ENCODE results near the gene NT5DC3.

The NT5DC3 gene

GRCh38 chr12:103833095-103833775 lies 7.8 kb downstream of the NT5DC3 start:
- no peak for DNase-seq (ENCODE audit: low read depth, low spot score)

GRCh38 chr12:103832048-103832997 lies 8.7 kb downstream of the NT5DC3 start:
- no peak for DNase-seq (ENCODE audit: low read depth, low spot score)

GRCh38 chr12:103830730-103831320 lies 10.2 kb downstream of the NT5DC3 start:
- no peak for DNase-seq (ENCODE audit: low read depth, low spot score)

GRCh38 chr12:103830025-103830725 lies 10.9 kb downstream of the NT5DC3 start:
- DNase-seq (ENCODE audit: low read depth, low spot score) = no peak

DNA sequence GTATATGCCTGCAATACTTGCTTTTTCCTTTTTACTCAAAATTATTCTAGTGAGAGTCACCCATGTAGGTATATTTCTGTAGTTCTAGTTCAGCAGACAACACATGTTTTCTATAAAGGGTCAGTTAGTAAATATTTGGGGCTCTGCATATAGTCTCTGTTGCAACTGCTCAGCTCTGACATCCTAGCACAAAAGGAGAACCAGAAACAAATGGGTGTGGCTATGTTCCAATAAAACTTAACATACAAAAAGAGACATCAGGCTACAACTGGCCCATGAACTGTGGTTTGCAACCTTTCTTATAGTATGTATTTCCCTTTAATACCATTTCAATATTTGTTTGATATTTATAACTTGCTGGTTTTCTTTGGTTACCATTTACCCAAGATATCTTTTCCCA lies 11.9 kb downstream of the NT5DC3 start:
- DNase-seq (ENCODE audit: low read depth, low spot score) = no peak

DNA sequence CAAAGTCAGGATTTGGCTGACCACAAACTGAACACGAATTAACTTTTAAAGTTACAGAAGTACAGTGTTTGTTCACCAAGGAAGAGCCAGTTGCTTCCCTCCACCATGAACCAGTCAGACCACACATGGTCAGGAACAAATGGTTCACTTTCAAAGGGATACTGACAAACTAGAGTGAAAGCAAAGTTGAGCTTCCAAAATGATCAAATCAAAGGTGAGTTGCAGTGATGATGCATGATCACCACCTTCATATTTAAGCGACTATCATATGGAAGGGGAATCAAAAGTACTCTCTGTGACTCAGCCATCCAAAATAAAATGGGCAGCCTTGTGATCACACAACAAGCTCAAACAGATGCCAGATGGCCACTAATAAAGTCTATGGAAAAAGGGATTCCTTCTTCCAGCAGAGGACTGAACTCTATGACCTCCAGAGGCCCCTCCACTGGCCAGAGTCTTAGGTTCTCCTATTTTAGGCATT lies 13.1 kb downstream of the NT5DC3 start:
- DNase-seq (ENCODE audit: low read depth, low spot score) = no peak

DNA sequence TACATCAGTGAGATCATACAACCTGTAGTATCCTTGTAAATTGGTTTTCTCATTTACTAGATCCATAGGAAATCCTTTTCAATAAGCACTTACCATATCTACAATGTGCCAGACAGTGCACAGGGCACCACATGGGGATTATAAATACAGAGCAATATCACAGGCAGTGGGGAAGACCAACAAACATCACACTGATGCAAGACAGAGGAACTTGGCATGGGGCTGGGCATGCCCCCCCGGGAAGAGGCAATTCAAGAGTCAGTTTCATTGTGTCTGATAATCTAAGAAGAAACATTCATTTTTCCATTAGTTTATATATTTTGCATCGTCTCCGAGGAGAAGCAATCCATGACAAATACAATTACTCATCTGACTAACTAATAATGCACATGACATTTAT lies 16.2 kb downstream of the NT5DC3 start:
- no peak for DNase-seq (ENCODE audit: low read depth, low spot score)

- DNase-seq (ENCODE audit: low read depth, low spot score) = no peak
These were observed 16.7 kb downstream of the NT5DC3 start for GRCh38 chr12:103824290-103824689.

DNA sequence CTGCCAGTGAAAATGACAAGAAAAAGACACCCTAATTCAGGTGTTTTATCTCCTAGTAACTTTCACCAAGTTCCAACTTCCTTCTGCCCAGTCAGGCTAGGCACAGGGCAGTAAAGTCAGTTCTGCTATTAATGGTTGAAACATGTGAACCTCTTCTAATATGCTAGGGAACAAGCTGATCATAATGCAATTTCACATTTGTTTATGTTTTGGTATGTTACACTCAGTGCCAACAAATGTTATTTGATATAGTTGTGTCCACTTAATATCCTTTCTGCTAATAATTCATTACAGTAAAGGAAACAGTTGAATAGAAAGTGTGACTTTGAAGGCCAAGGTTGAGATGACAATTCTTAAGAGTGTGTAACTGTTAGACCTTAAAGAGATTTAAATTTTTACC lies 17.2 kb downstream of the NT5DC3 start:
- DNase-seq (ENCODE audit: low read depth, low spot score) = no peak

GRCh38 chr12:103821773-103822172 lies 19.3 kb downstream of the NT5DC3 start:
- no peak for DNase-seq (ENCODE audit: low read depth, low spot score)

- no peak for DNase-seq (ENCODE audit: low read depth, low spot score)
These were observed 20.0 kb downstream of the NT5DC3 start for GRCh38 chr12:103820881-103821489.

GRCh38 chr12:103820361-103820760 lies 20.7 kb downstream of the NT5DC3 start:
- DNase-seq (ENCODE audit: low read depth, low spot score) = no peak

DNA sequence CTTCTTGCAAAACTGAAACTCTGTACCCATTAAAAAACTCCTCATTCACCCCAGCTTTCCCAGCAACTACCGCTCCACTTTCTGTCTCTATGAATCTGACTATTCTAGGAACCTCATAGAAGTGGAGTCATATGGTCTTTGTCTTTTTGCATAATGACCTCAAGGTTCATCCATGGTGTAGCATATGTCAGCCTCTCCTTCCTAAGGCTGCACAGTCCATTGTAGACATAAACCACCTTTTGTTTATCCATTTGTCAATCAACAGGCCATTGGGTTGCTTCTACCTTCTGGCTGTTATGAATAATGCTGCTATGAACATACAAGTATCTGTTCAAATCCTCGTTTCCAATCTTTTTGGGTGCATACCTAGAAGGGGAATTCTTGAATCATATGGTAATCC lies 21.1 kb downstream of the NT5DC3 start:
- no peak for DNase-seq (ENCODE audit: low read depth, low spot score)

GRCh38 chr12:103819312-103819711 lies 21.7 kb downstream of the NT5DC3 start:
- no peak for DNase-seq (ENCODE audit: low read depth, low spot score)

DNA sequence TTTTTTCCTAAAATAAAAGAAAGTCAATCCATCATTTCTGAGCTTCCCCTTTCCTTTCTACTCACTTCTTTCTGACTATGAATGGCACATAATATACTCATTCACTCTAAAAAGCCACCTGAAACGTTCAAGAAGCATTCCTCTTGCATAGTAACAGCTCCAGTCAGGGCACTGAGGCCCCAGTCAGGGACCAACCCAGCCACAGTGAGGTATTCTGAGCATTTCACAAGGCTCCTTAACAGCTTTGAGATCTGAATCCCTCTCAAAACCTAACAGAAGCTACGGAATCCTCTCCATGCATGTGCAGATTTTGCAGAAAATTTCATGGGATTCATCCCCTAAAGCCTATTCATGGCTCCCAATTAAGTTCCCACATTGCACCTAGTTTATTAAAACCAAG lies 23.2 kb downstream of the NT5DC3 start:
- no peak for DNase-seq (ENCODE audit: low read depth, low spot score)

DNA sequence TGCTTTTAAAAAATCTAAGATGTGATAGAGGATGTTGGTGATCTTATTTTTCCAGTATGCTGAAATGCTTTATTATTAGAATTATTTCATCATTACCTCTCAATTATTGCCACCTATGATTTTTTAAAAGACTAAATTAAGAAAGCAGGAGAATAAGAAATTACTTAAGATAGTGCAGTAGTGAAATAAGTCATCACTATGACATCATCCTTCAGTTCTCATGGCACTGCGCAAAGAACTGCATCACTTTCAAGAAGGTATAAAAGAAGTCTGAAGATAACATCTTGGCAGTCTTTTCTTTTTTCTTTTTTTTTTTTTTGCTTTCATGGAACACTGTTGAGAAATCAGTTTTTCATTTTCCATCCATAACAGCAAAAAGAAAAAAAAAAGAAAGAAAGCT lies 24.4 kb downstream of the NT5DC3 start:
- DNase-seq (ENCODE audit: low read depth, low spot score) = no peak

DNA sequence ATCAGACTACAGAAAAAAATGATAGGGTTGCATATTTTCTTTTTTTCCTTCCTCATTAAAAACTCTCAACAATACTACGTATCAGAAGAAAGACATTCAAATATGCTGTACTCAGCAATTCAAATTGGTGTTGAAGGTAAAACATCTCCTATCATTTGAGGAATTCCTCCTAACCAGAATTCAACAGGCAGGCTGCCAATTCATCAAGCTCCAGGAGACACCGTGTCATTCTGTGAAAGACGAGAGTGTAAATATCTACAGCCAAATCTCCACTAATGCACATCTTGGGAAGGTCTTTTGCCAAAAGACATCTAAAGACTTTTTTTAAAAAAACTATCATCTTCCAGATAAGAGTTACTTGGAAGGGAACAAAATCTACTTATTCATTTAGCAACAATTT lies 26.6 kb downstream of the NT5DC3 start:
- DNase-seq (ENCODE audit: low read depth, low spot score) = no peak

GRCh38 chr12:103813949-103814348 lies 27.1 kb downstream of the NT5DC3 start:
- no peak for DNase-seq (ENCODE audit: low read depth, low spot score)

DNA sequence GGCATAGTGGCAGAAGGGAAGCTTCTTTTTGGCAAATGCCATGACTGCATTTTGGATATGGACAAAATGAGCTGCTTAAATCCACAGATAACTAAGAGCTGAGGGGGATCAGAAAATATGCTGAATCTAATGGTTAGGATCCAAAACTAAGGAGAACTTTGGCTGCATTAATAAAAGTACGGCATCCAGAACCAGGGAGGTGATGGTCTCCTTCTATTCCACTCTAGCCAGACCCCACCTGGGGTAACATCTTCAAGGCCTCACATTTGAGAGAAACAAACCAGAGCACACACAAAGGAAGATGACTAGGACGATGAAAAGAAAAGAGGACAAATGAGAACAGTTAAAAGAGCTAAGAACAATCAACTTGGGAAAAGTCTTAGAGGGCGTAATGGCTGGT lies 27.6 kb downstream of the NT5DC3 start:
- DNase-seq (ENCODE audit: low read depth, low spot score) = no peak

GRCh38 chr12:103812789-103813188 lies 28.2 kb downstream of the NT5DC3 start:
- DNase-seq (ENCODE audit: low read depth, low spot score) = no peak

DNA sequence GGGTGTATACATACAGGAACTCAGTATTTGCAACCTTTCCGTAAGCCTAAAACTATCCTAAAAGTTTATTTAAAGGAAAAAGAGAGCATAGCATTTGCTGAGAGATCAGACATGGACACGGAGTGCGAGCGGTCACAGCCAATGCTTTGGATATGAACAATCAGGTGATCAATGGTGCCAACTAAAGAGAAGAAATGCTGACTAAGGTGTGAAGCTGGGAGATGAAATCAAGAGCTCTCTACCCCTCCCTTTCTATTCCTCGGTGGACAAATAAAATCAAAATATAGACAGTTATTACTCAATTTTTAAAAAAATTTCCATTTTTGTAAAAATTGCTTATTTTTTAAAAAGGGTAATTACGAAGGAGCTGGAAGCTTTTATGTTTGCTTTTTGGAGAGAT lies 29.2 kb downstream of the NT5DC3 start:
- DNase-seq (ENCODE audit: low read depth, low spot score) = no peak
